SK-N-SH treated with all-trans-retinoic acid at 6 μM for 48 hours (cell line): ENCODE measurements around the gene PTCD1.
A peak's percentile ranks its signal among the peaks of the same experiment; 100 is the strongest.

Experiments
- ATAC-seq: fragments of 200-7000 bp; cut with Tn5 transposase; 3 replicates; pipeline ENCODE4 v1.9.1; 2020; ENCODE audit warnings: mild to moderate bottlenecking, moderate library complexity
- ARNTL ChIP-seq: fragments of 450-650 bp; formaldehyde crosslinking; IDR thresholded peaks from 2 replicates; pipeline ENCODE4 v1.5.0; 2020; ENCODE audit warnings: low read depth, mild to moderate bottlenecking, moderate library complexity, borderline replicate concordance
- BACH2 ChIP-seq: fragments of 250-450 bp; sonication (Bioruptor Pico); IDR thresholded peaks from 2 replicates; pipeline ENCODE4 v1.9.0; 2021; ENCODE audit warnings: mild to moderate bottlenecking, borderline replicate concordance
- CREB5 ChIP-seq: fragments of 250-450 bp; sonication (Bioruptor Pico); IDR thresholded peaks from 2 replicates; pipeline ENCODE4 v1.5.1; 2020; ENCODE audit warnings: low read depth, mild to moderate bottlenecking, moderate library complexity
- CSDC2 ChIP-seq: fragments of 250-450 bp; sonication (Bioruptor Pico); IDR thresholded peaks from 2 replicates; pipeline ENCODE4 v1.5.0; 2020; ENCODE audit warnings: mild to moderate bottlenecking, moderate library complexity
- CSRNP3 ChIP-seq: fragments of 250-450 bp; sonication (Bioruptor Pico); IDR thresholded peaks from 2 replicates; pipeline ENCODE4 v1.5.1; 2021; ENCODE audit warnings: mild to moderate bottlenecking, moderate library complexity
- ESRRG ChIP-seq: fragments of 250-450 bp; sonication (Bioruptor Pico); IDR thresholded peaks from 2 replicates; pipeline ENCODE4 v1.6.1; 2021; ENCODE audit warnings: mild to moderate bottlenecking
- GLIS3 ChIP-seq: fragments of 250-450 bp; sonication (Bioruptor Pico); IDR thresholded peaks from 2 replicates; pipeline ENCODE4 v1.5.0; 2020; ENCODE audit warnings: mild to moderate bottlenecking, moderate library complexity
- ISL1 ChIP-seq: fragments of 250-450 bp; sonication (Bioruptor Pico); IDR thresholded peaks from 2 replicates; pipeline ENCODE4 v2.1.2; 2022; ENCODE audit warnings: mild to moderate bottlenecking, moderate library complexity
- OSR1 ChIP-seq: fragments of 250-450 bp; sonication (Bioruptor Pico); IDR thresholded peaks from 2 replicates; pipeline ENCODE4 v1.8.0; 2022; ENCODE audit warnings: moderate library complexity, mild to moderate bottlenecking, inconsistent platforms
- PATZ1 ChIP-seq: fragments of 250-450 bp; sonication (Bioruptor Pico); IDR thresholded peaks from 2 replicates; pipeline ENCODE4 v1.8.0; 2020; ENCODE audit warnings: mild to moderate bottlenecking, moderate library complexity, borderline replicate concordance
- POU6F1 ChIP-seq: fragments of 250-450 bp; sonication (Bioruptor Pico); IDR thresholded peaks from 2 replicates; pipeline ENCODE4 v1.8.0; 2021; ENCODE audit warnings: low read depth, mild to moderate bottlenecking, moderate library complexity, borderline replicate concordance
- PPARA ChIP-seq: fragments of 250-450 bp; sonication (Bioruptor Pico); IDR thresholded peaks from 2 replicates; pipeline ENCODE4 v1.5.0; 2020; ENCODE audit warnings: mild to moderate bottlenecking, borderline replicate concordance
- RARB ChIP-seq: fragments of 250-450 bp; sonication (Bioruptor Pico); IDR thresholded peaks from 2 replicates; pipeline ENCODE4 v1.8.0; 2021; ENCODE audit warnings: mild to moderate bottlenecking, moderate library complexity
- SNAI2 ChIP-seq: fragments of 250-450 bp; sonication (Bioruptor Pico); IDR thresholded peaks from 2 replicates; pipeline ENCODE4 v1.5.0; 2020; ENCODE audit warnings: mild to moderate bottlenecking, moderate library complexity
- TCF4 ChIP-seq: fragments of 250-450 bp; sonication (Bioruptor Pico); IDR thresholded peaks from 2 replicates; pipeline ENCODE4 v1.8.0; 2021; ENCODE audit warnings: mild to moderate bottlenecking, moderate library complexity, borderline replicate concordance
- TOX ChIP-seq: fragments of 250-450 bp; sonication (Bioruptor Pico); IDR thresholded peaks from 2 replicates; pipeline ENCODE4 v1.8.0; 2021; ENCODE audit warnings: mild to moderate bottlenecking, moderate library complexity, borderline replicate concordance
- TSHZ2 ChIP-seq: fragments of 250-450 bp; sonication (Bioruptor Pico); IDR thresholded peaks from 2 replicates; pipeline ENCODE4 v1.5.0; 2020; ENCODE audit warnings: mild to moderate bottlenecking, moderate library complexity
- ZC3H10 ChIP-seq: fragments of 250-450 bp; sonication (Bioruptor Pico); IDR thresholded peaks from 2 replicates; pipeline ENCODE4 v1.5.1; 2021; ENCODE audit warnings: mild to moderate bottlenecking, moderate library complexity
- ZFP3 ChIP-seq: fragments of 250-450 bp; sonication (Bioruptor Pico); IDR thresholded peaks from 2 replicates; pipeline ENCODE4 v1.5.0; 2020; ENCODE audit warnings: mild to moderate bottlenecking, moderate library complexity
- ZFP30 ChIP-seq: fragments of 450-650 bp; formaldehyde crosslinking; IDR thresholded peaks from 2 replicates; pipeline ENCODE4 v1.5.0; 2022; ENCODE audit warnings: mild to moderate bottlenecking, moderate library complexity
- ZNF565 ChIP-seq: fragments of 450-650 bp; formaldehyde crosslinking; conservative IDR thresholded peaks from 2 replicates; pipeline ENCODE4 v1.5.0; 2020; ENCODE audit warnings: low read depth, mild to moderate bottlenecking, moderate library complexity
- ZNF70 ChIP-seq: fragments of 450-650 bp; formaldehyde crosslinking; IDR thresholded peaks from 2 replicates; pipeline ENCODE4 v1.5.0; 2020; ENCODE audit warnings: mild to moderate bottlenecking, moderate library complexity
- ZNF8 ChIP-seq: fragments of 450-650 bp; formaldehyde crosslinking; IDR thresholded peaks from 2 replicates; pipeline ENCODE4 v1.5.0; 2020; ENCODE audit warnings: mild to moderate bottlenecking, moderate library complexity

Gene PTCD1

GRCh38 chr7:99472561-99473314, 34.1 kb upstream of the PTCD1 start, which contains the start of gene ZNF789:
Gene ZNF789, plus strand, starts transcription at chr7:99472890. Its CDS starts 3,567 bp downstream, at chr7:99476457.
- no peak for TF ChIP-seq ISL1 (CRISPR knock-in tag)
- TF ChIP-seq CREB5 (CRISPR knock-in tag), result no peak
- TF ChIP-seq RARB (CRISPR knock-in tag), result no peak
- no peak for TF ChIP-seq PATZ1 (CRISPR knock-in tag)
- no peak for TF ChIP-seq TSHZ2
- TF ChIP-seq BACH2, result no peak
- TF ChIP-seq TOX, result no peak
- TF ChIP-seq ARNTL (CRISPR knock-in tag), result no peak
- no peak for TF ChIP-seq POU6F1 (CRISPR knock-in tag)
- no peak for TF ChIP-seq ZNF565 (CRISPR knock-in tag)
- TF ChIP-seq ZNF8 (CRISPR knock-in tag), result no peak
- TF ChIP-seq SNAI2 (CRISPR knock-in tag), result no peak
- TF ChIP-seq GLIS3 (CRISPR knock-in tag), result no peak

GRCh38 chr7:99469381-99470065, 30.9 kb upstream of the PTCD1 start:
- no peak for ATAC-seq
- TF ChIP-seq ESRRG (CRISPR knock-in tag) (no peak), ZNF70 (CRISPR knock-in tag) (no peak), ZNF565 (CRISPR knock-in tag) (no peak), RARB (CRISPR knock-in tag) (no peak), TCF4 (CRISPR knock-in tag) (no peak), BACH2 (no peak)

More at GRCh38 chr7:99472561-99473314, 34.1 kb upstream of the PTCD1 start, which contains the start of gene ZNF789:
- ATAC-seq, result peak; percentile 98

GRCh38 chr7:99468336-99468918, 29.8 kb upstream of the PTCD1 start:
- no peak for ATAC-seq
- no peak for TF ChIP-seq PPARA (CRISPR knock-in tag)
- TF ChIP-seq PATZ1 (CRISPR knock-in tag), result no peak
- no peak for TF ChIP-seq TCF4 (CRISPR knock-in tag)
- TF ChIP-seq CSDC2 (CRISPR knock-in tag), result no peak
- no peak for TF ChIP-seq ZNF70 (CRISPR knock-in tag)
- TF ChIP-seq OSR1 (CRISPR knock-in tag), result no peak
- TF ChIP-seq ESRRG (CRISPR knock-in tag), result no peak
- no peak for TF ChIP-seq ZC3H10 (CRISPR knock-in tag)
- no peak for TF ChIP-seq ZFP30 (CRISPR knock-in tag)
- no peak for TF ChIP-seq CREB5 (CRISPR knock-in tag)
- TF ChIP-seq TOX, result no peak
- TF ChIP-seq SNAI2 (CRISPR knock-in tag), result no peak
- no peak for TF ChIP-seq ZNF565 (CRISPR knock-in tag)
- no peak for TF ChIP-seq ZFP3
- TF ChIP-seq ARNTL (CRISPR knock-in tag), result no peak
- no peak for TF ChIP-seq CSRNP3
